Measurements from ENCODE around the gene DPYSL5. TPM values are rescaled to one million over a fixed set of nuclear protein-coding genes. Genes with fewer than 3 reads are reported as not detected.

The DPYSL5 gene
- total and polyA plus RNA-seq, 2 donors from 2014 or later, result not detected

- intact Hi-C loops (cut with DNase I), result loop anchor here (5.0 kb wide), 1 partner anchor 53 kb away; no protein-coding TSS in a partner anchor
Measured at GRCh38 chr2:26964446-26965130, 116.7 kb downstream of the DPYSL5 start.

GRCh38 chr2:26968001-26968400, 120.1 kb downstream of the DPYSL5 start:
- no peaks in the 10 kb centered on the region for H3K27me3 ChIP-seq (ENCODE audit: control insufficient read depth, insufficient read depth, low read length)
- no peak for TF ChIP-seq CTCF (IDR thresholded peaks at IDR 0.05; ENCODE audit: borderline replicate concordance, extremely low read depth, insufficient read depth)
- H3K27ac ChIP-seq (ENCODE audit: low read depth in 2 of 2, low read length in 2 of 2), result no peak overlapping the region
- H3K4me3 ChIP-seq (ENCODE audit: low read length in 3 of 3), result no peak overlapping the region
- FAIRE-seq (no peak), DNase-seq (no peak)
- H3K36me3 ChIP-seq (ENCODE audit: control insufficient read depth in 2 of 3, insufficient read depth in 3 of 3, low read length in 3 of 3), result no peaks in the 10 kb centered on the region
- H3K4me1 ChIP-seq (ENCODE audit: control insufficient read depth in 2 of 3, insufficient read depth in 2 of 3, low read depth in 1 of 3, low read length in 3 of 3), result peaks cover 0 to 5% (median 4%) of the 10 kb centered on the region in 3 donors
- H3K9me3 ChIP-seq (ENCODE audit: control insufficient read depth in 2 of 3, insufficient read depth in 1 of 3, low read length in 3 of 3), result no peaks in the 10 kb centered on the region
- intact Hi-C loops (cut with DNase I), result no loop called here
- no peak overlapping the region for H3K9ac ChIP-seq (ENCODE audit: low read length in 3 of 3)

More at GRCh38 chr2:26964446-26965130, 116.7 kb downstream of the DPYSL5 start:
- Histone ChIP-seq H3K9me3 (ENCODE audit: control insufficient read depth in 2 of 3, insufficient read depth in 1 of 3, low read length in 3 of 3) (no peaks in the 10 kb centered on the region), H3K9ac (ENCODE audit: low read length in 3 of 3) (no peak overlapping the region), H3K4me3 (ENCODE audit: low read length in 3 of 3) (no peak overlapping the region), H3K36me3 (ENCODE audit: control insufficient read depth in 2 of 3, insufficient read depth in 3 of 3, low read length in 3 of 3) (no peaks in the 10 kb centered on the region), H3K4me1 (ENCODE audit: control insufficient read depth in 2 of 3, insufficient read depth in 2 of 3, low read depth in 1 of 3, low read length in 3 of 3) (no peaks in the 10 kb centered on the region), H3K27ac (ENCODE audit: low read depth in 2 of 2, low read length in 2 of 2) (no peak overlapping the region), H3K27me3 (ENCODE audit: control insufficient read depth, insufficient read depth, low read length) (no peaks in the 10 kb centered on the region)
- no peak for FAIRE-seq
- no peak for DNase-seq
- TF ChIP-seq CTCF (IDR thresholded peaks at IDR 0.05; ENCODE audit: borderline replicate concordance, extremely low read depth, insufficient read depth), result no peak

GRCh38 chr2:26969077-26969844, 121.3 kb downstream of the DPYSL5 start:
- DNase-seq (no peak), FAIRE-seq (no peak)
- Histone ChIP-seq H3K9me3 (ENCODE audit: control insufficient read depth in 2 of 3, insufficient read depth in 1 of 3, low read length in 3 of 3) (no peaks in the 10 kb centered on the region), H3K4me1 (ENCODE audit: control insufficient read depth in 2 of 3, insufficient read depth in 2 of 3, low read depth in 1 of 3, low read length in 3 of 3) (peaks cover 0 to 5% (median 4%) of the 10 kb centered on the region in 3 donors), H3K27ac (ENCODE audit: low read depth in 2 of 2, low read length in 2 of 2) (no peak overlapping the region), H3K36me3 (ENCODE audit: control insufficient read depth in 2 of 3, insufficient read depth in 3 of 3, low read length in 3 of 3) (no peaks in the 10 kb centered on the region), H3K27me3 (ENCODE audit: control insufficient read depth, insufficient read depth, low read length) (no peaks in the 10 kb centered on the region), H3K9ac (ENCODE audit: low read length in 3 of 3) (no peak overlapping the region), H3K4me3 (ENCODE audit: low read length in 3 of 3) (no peak overlapping the region)
- intact Hi-C loops (cut with DNase I), result no loop called here
- TF ChIP-seq CTCF (IDR thresholded peaks at IDR 0.05; ENCODE audit: borderline replicate concordance, extremely low read depth, insufficient read depth), result no peak

Measured in kidney (tissue), 14 donors.